Measurements from ENCODE around the gene PPP6R3. TPM values are rescaled to one million over a fixed set of nuclear protein-coding genes. Genes with fewer than 3 reads are reported as not detected.

PPP6R3 gene
- total and polyA plus RNA-seq, 10 of the 15 experiments (the other 5 are each of a cell fraction or from before 2014, with no cell fraction given), result 12.4 to 123 (median 74.1) TPM

- TF ChIP-seq, protein P1, sequence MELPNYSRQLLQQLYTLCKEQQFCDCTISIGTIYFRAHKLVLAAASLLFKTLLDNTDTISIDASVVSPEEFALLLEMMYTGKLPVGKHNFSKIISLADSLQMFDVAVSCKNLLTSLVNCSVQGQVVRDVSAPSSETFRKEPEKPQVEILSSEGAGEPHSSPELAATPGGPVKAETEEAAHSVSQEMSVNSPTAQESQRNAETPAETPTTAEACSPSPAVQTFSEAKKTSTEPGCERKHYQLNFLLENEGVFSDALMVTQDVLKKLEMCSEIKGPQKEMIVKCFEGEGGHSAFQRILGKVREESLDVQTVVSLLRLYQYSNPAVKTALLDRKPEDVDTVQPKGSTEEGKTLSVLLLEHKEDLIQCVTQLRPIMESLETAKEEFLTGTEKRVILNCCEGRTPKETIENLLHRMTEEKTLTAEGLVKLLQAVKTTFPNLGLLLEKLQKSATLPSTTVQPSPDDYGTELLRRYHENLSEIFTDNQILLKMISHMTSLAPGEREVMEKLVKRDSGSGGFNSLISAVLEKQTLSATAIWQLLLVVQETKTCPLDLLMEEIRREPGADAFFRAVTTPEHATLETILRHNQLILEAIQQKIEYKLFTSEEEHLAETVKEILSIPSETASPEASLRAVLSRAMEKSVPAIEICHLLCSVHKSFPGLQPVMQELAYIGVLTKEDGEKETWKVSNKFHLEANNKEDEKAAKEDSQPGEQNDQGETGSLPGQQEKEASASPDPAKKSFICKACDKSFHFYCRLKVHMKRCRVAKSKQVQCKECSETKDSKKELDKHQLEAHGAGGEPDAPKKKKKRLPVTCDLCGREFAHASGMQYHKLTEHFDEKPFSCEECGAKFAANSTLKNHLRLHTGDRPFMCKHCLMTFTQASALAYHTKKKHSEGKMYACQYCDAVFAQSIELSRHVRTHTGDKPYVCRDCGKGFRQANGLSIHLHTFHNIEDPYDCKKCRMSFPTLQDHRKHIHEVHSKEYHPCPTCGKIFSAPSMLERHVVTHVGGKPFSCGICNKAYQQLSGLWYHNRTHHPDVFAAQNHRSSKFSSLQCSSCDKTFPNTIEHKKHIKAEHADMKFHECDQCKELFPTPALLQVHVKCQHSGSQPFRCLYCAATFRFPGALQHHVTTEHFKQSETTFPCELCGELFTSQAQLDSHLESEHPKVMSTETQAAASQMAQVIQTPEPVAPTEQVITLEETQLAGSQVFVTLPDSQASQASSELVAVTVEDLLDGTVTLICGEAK (IDR thresholded peaks at IDR 0.05; ENCODE audit: borderline replicate concordance), result no peak
- TF ChIP-seq FOXK2 (IDR thresholded peaks at IDR 0.05), result no peak
- TF ChIP-seq ZNF592 (IDR thresholded peaks at IDR 0.05), result no peak
These were observed 44.4 kb upstream of the PPP6R3 start (continued) for GRCh38 chr11:68416070-68416578.

GRCh38 chr11:68418648-68419047, 41.9 kb upstream of the PPP6R3 start:
- Histone ChIP-seq H3K36me3 (ENCODE audit: control insufficient read depth in 2 of 2, insufficient read depth in 2 of 2, low read length in 1 of 2) (peaks cover 3 to 12% of the 10 kb centered on the region in 2 experiments; a peak in 3 of 4 replicates), H3K4me1 (ENCODE audit: control insufficient read depth, insufficient read depth, low read length) (peaks cover 12% of the 10 kb centered on the region), H4K20me1 (ENCODE audit: control insufficient read depth, insufficient read depth) (no peaks in the 10 kb centered on the region), H3K9ac (ENCODE audit: control insufficient read depth, insufficient read depth, low read length) (no peak overlapping the region), H3K9me3 (replicated peaks; ENCODE audit: control insufficient read depth, insufficient read depth, low read length) (no peaks in the 10 kb centered on the region), H3K4me3 (no peak overlapping the region), H3K4me2 (ENCODE audit: control insufficient read depth, insufficient read depth) (no peak overlapping the region), H2AFZ (ENCODE audit: control insufficient read depth, low read depth, low read length) (no peak overlapping the region), H3K27me3 (replicated peaks in 1 of 2; ENCODE audit: control insufficient read depth in 2 of 2, insufficient read depth in 2 of 2, low read length in 1 of 2) (no peaks in the 10 kb centered on the region), H3K27ac (ENCODE audit: control insufficient read depth, insufficient read depth) (no peak overlapping the region), H3K79me2 (ENCODE audit: control insufficient read depth, insufficient read depth, low read length) (no peaks in the 10 kb centered on the region)
- POLR2A ChIA-PET, result no interaction called here
- WGBS (ENCODE audit: insufficient coverage, insufficient replicate concordance, low lambda C conversion rate, missing lambda C conversion rate), result 88% methylated on average over 6 of the region's 6 CpGs
- in situ Hi-C loops (cut with MboI), result no loop called here
- FAIRE-seq (no peak), ATAC-seq (no peak), DNase-seq (ENCODE audit: low read depth, low spot score) (no peak)
- SMC1A ChIA-PET (ENCODE audit: uncharacterized antibody, unreplicated experiment), result no interaction called here
- intact Hi-C loops (cut with micrococcal nuclease; ENCODE audit: unreplicated experiment), result no loop called here
- no TSS peak for BruUV-seq (replicated peaks)
- RAD21 ChIA-PET (ENCODE audit: unreplicated experiment), result no interaction called here
- CTCF ChIA-PET, result no interaction called here
- TF ChIP-seq MYC (IDR thresholded peaks at IDR 0.05; ENCODE audit: insufficient read depth, insufficient read length, insufficient replicate concordance, low read length, severe bottlenecking), result no peak
- TF ChIP-seq NRF1 (conservative IDR thresholded peaks at IDR 0.05; ENCODE audit: low read depth, low read length), result no peak
- TF ChIP-seq LARP7 (IDR thresholded peaks at IDR 0.05), result no peak
- no peak for TF ChIP-seq KDM1A (IDR thresholded peaks at IDR 0.05; ENCODE audit: borderline replicate concordance)
- no peak for TF ChIP-seq YY1 (IDR thresholded peaks at IDR 0.05; ENCODE audit: low read depth, low read length)
- TF ChIP-seq ZZZ3 (IDR thresholded peaks at IDR 0.05; ENCODE audit: control insufficient read depth, insufficient read length, low read depth), result no peak
- TF ChIP-seq WRNIP1 (IDR thresholded peaks at IDR 0.05; ENCODE audit: borderline replicate concordance, low read depth, low read length), result no peak
- no peak for TF ChIP-seq MTA2 (IDR thresholded peaks at IDR 0.05; ENCODE audit: low read depth)
- no peak for TF ChIP-seq KAT2A (conservative IDR thresholded peaks at IDR 0.05; ENCODE audit: control insufficient read depth, low read depth, low read length)
- no peak for TF ChIP-seq ZNF24 (IDR thresholded peaks at IDR 0.05)
- no peak for TF ChIP-seq ELK1 (IDR thresholded peaks at IDR 0.05; ENCODE audit: low read depth, low read length)
